HUDEP-2 (cell line): ENCODE data around the gene OGFOD3.

ENCODE experiments used
- DNase-seq, 76 experiments: peaks; one replicate each; lab custom pipeline; 2025; ENCODE audit not compliant: unreplicated experiment in 76 of 76; lab: John Stamatoyannopoulos, UW

OGFOD3 gene

DNA sequence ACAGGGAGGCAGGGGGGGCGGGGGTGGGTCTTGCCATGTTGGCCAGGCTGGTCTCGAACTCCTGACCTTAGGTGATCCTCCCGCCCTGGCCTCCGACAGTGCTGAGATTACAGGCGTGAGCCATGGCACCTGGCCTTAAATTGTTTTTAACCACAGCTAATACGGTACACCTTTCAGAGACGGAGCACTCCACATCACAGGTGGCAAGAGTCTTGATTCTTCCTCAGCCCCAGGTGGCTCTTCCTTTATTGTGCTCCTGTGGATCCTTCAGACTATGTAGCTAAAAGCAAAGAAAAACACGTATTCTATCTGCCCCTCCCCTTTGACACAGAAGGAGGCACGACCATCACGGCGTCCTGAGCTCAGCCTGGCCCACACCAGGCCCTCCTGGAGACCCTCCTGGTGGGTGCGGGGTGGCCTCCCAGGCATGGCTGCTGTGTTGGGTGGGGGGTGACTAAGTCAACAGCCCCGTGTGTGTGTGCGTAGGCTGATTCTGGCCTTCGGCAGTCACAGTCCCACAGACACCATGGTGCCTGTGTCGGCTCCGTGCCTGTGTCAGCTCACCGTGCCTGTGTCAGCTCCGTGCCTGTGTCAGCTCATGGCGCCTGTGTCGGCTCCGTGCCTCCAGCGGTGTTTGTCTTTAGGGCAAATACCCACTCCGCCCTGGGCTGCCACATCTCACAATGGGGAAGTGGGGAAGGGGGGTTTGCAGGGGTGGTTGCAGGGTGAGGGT, 74.0 kb downstream of the OGFOD3 start:
- DNase-seq: no peak

- peak in 27 of 76 experiments; percentile 5 to 65 (median 29) for DNase-seq
Observed at GRCh38 chr17:82343560-82343959, 74.8 kb downstream of the OGFOD3 start.

DNA sequence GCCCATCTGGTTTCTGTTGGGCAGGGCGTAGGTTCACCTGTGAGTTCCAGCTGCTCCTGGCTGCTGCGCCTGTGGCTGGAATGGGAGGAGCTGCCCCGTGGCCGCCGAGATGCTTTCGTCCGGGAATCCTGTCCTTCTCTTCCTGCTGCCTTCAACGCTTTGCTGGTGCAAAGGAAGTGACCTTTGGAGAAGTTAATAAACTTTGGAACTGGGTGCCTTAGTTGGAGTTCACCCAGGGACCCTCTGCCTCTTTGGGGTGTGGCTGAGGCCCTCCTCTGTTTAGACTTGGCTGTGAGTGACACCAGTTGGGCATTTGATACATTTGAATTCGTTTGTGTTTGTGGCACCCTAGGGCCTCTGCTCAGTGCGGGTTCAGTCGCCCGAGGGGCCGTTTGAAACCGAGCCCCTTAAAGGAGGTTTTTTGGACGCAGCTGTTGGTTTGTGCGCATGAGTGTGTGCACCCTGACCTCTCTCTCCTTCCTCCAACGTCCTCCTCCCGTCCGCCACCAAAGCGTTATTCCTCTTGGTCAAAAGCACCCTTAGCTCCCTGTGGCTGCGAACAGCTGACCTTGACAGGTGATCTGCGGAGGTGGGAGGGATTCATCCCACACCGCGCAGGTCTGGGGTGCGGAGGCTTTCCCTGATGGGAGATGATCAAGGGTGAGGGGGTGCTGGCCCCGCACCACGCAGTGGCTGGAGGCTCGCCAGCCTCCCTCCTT, 75.9 kb downstream of the OGFOD3 start:
- DNase-seq: no peak

DNA sequence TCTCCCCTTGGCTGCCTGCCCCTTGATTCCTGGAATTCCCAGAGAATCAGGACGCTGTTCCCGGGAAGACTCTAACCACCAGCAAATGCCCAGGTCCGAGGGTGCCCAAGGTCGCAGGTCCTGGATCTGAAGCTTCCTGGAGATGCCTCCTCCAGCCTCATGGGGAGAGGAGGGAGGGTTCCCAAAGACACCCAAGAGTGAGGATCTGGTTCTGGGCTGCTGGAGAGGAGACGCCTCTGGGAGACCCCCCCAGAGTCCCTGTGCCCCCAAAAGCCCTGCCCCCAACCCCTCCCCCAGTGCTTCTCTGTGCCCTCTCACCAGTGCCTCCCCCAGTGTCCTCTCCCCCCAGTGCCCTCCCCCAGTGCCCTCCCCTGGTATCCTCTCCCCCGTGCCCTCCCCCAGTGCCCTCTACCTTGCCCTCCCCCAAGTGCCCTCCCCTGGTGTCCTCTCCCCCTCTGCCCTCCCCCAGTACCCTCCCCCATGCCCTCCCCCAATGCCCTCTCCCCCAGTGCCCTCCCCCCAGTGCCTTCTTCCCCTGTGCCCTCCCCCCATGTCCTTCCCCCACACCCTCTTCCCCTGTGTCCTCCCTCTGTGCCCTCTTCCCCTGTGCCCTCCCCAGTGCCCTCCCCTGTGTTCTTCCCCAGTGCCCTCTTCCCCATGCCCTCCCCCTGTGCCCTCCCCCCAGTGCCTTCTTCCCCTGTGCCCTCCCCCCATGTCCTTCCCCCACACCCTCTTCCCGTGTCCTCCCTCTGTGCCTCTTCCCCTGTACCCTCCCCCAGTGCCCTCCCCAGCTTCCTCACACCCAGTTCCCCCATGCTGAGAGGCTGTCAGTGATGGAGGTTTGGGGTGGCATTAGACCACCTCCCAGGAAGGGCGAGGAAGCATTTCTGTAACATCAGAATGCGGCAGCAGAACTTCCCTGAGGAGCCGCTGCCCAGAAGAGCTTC, 78.5 kb downstream of the OGFOD3 start:
- DNase-seq: no peak
